SU-DHL-6 (cell line): Measurements from ENCODE around the gene PPARG.

Experiments
- CTCF ChIP-seq: fragments of 200-600 bp; sonication (generic); IDR thresholded peaks from one replicate; pipeline ENCODE4 v1.5.1; 2017; ENCODE audit warnings: antibody characterized with exemption, mild to moderate bottlenecking, low read length, moderate library complexity; ENCODE audit not compliant: insufficient read depth, poor library complexity, severe bottlenecking
- EZH2phosphoT487 ChIP-seq: fragments of 200-600 bp; sonication (generic), shearing (Covaris generic); conservative IDR thresholded peaks from 2 replicates; pipeline ENCODE4 v1.6.1; 2018; ENCODE audit warnings: mild to moderate bottlenecking, antibody characterized with exemption, low read length, moderate library complexity, mixed read lengths

GRCh38 chr3:12451960-12452359 is 163.1 kb downstream of the PPARG start:
- TF ChIP-seq EZH2phosphoT487: no peak
- TF ChIP-seq CTCF: no peak
